A673 (cell line): ENCODE measurements around the gene SFSWAP. TPM values are rescaled to one million over a fixed set of nuclear protein-coding genes. Genes with fewer than 3 reads are reported as not detected.

Experiments used
- BruUV-seq: library from RNA; stranded (reverse); fragments of 400-500 nt; replicated peaks from 2 replicates; lab custom pipeline; 2021; lab: Mats Ljungman, UMichigan
- CTCF ChIA-PET: fragments of 300-600 bp; sonication (Branson Sonifier 250); formaldehyde crosslinking; loops from one replicate; lab custom pipeline; 2022; ENCODE audit warnings: antibody characterized with exemption; lab: Charles Lee
- POLR2A ChIA-PET: fragments of 300-600 bp; sonication (Branson Sonifier 250); formaldehyde crosslinking; loops from one replicate; lab custom pipeline; 2022; ENCODE audit warnings: antibody characterized with exemption; ENCODE audit not compliant: low non-redundant PET; lab: Charles Lee
- DNase-seq: peaks from one replicate; pipeline ENCODE4 v3.0.0-alpha.2; 2015; ENCODE audit warnings: low spot score
- H3K27ac ChIP-seq: fragments of 200-600 bp; sonication (generic); 2 replicates; pipeline ENCODE4 v1.5.1; 2016; ENCODE audit warnings: mixed run types, low read depth, mild to moderate bottlenecking, mixed read lengths, antibody characterized with exemption, low read length; ENCODE audit not compliant: poor library complexity, severe bottlenecking
- H3K27me3 ChIP-seq: fragments of 200-600 bp; sonication (generic); replicated peaks from 2 replicates; pipeline ENCODE4 v1.6.1; 2017; ENCODE audit warnings: mixed run types, low read depth, mild to moderate bottlenecking, mixed read lengths, antibody characterized with exemption, low read length; ENCODE audit not compliant: insufficient read depth, poor library complexity
- H3K36me3 ChIP-seq: fragments of 200-600 bp; sonication (generic); 2 replicates; pipeline ENCODE4 v1.6.1; 2016; ENCODE audit warnings: mixed run types, mild to moderate bottlenecking, mixed read lengths, antibody characterized with exemption, low read length; ENCODE audit not compliant: insufficient read depth, poor library complexity, severe bottlenecking
- H3K4me1 ChIP-seq: fragments of 200-600 bp; sonication (generic); 2 replicates; pipeline ENCODE4 v1.6.1; 2017; ENCODE audit warnings: mixed run types, mild to moderate bottlenecking, mixed read lengths, antibody characterized with exemption, low read length; ENCODE audit not compliant: insufficient read depth, poor library complexity, severe bottlenecking
- H3K4me3 ChIP-seq: fragments of 200-600 bp; sonication (generic); 2 replicates; pipeline ENCODE4 v1.5.1; 2016; ENCODE audit warnings: low read depth, mixed run types, mild to moderate bottlenecking, mixed read lengths, low read length; ENCODE audit not compliant: poor library complexity, severe bottlenecking
- H3K9me3 ChIP-seq: fragments of 200-600 bp; sonication (generic); 2 replicates; pipeline ENCODE4 v1.6.1; 2016; ENCODE audit warnings: mixed run types, low read depth, mild to moderate bottlenecking, mixed read lengths, antibody characterized with exemption, low read length; ENCODE audit not compliant: poor library complexity, severe bottlenecking
- CTCF ChIP-seq: fragments of 300-800, 200-600 bp; sonication (generic); conservative IDR thresholded peaks from 2 replicates; pipeline ENCODE4 v1.5.1; 2017; ENCODE audit warnings: low read depth, mild to moderate bottlenecking, antibody characterized with exemption, low read length, moderate library complexity, mixed read lengths
- EZH2 ChIP-seq: fragments of 200-600 bp; sonication (generic); IDR thresholded peaks from 2 replicates; pipeline ENCODE4 v1.6.1; 2017; ENCODE audit warnings: borderline replicate concordance, low read depth, mild to moderate bottlenecking, mixed read lengths, antibody characterized with exemption, low read length; ENCODE audit not compliant: poor library complexity, severe bottlenecking
- intact Hi-C: fragments of 100-400 bp; cut with micrococcal nuclease; formaldehyde crosslinking; loops from one replicate; pipeline ENCODE4 v1.10.0; 2022; ENCODE audit not compliant: unreplicated experiment
- total RNA-seq: library from RNA; stranded (reverse); gene quantifications from 2 replicates; pipeline ENCODE4 v1.2.3, GENCODE V29; 2021

Gene SFSWAP
- total RNA-seq, 1 experiment from 2014 or later = 66.4 TPM

- Histone ChIP-seq H3K4me3 (no peak overlapping the region), H3K27ac (no peak overlapping the region), H3K27me3 (no peaks in the 10 kb centered on the region), H3K36me3 (peaks cover 58% of the 10 kb centered on the region), H3K9me3 (no peaks in the 10 kb centered on the region), H3K4me1 (no peaks in the 10 kb centered on the region)
- ChIA-PET CTCF (no interaction called here), POLR2A (no interaction called here)
- intact Hi-C loops = no loop called here
- TF ChIP-seq CTCF (no peak), EZH2 (no peak)
- no TSS peak for BruUV-seq
- no peak for DNase-seq
Observed at GRCh38 chr12:131735476-131736445, 24.9 kb downstream of the SFSWAP start.

GRCh38 chr12:131736446-131737149, 25.7 kb downstream of the SFSWAP start:
- H3K36me3 ChIP-seq = peaks cover 60% of the 10 kb centered on the region
- no peak overlapping the region for H3K4me3 ChIP-seq
- TF ChIP-seq CTCF (no peak), EZH2 (no peak)
- POLR2A ChIA-PET = no interaction called here
- DNase-seq = no peak
- no peaks in the 10 kb centered on the region for H3K27me3 ChIP-seq
- H3K27ac ChIP-seq = no peak overlapping the region
- intact Hi-C loops = no loop called here
- CTCF ChIA-PET = no interaction called here
- BruUV-seq = no TSS peak
- H3K9me3 ChIP-seq = no peaks in the 10 kb centered on the region
- no peaks in the 10 kb centered on the region for H3K4me1 ChIP-seq

- intact Hi-C loops = no loop called here
- Histone ChIP-seq H3K36me3 (peaks cover 65% of the 10 kb centered on the region), H3K4me1 (no peaks in the 10 kb centered on the region), H3K27me3 (no peaks in the 10 kb centered on the region), H3K27ac (no peak overlapping the region), H3K9me3 (no peaks in the 10 kb centered on the region), H3K4me3 (no peak overlapping the region)
- no TSS peak for BruUV-seq
- DNase-seq = no peak
- POLR2A ChIA-PET = interaction anchor here (0.7 kb wide), 1 partner anchor 105 kb away, joined by 3 read pairs; no protein-coding TSS in a partner anchor
- CTCF ChIA-PET = interaction anchor here (0.6 kb wide), 1 partner anchor 1334 kb away, joined by 4 read pairs; no protein-coding TSS in a partner anchor
- TF ChIP-seq EZH2 (no peak), CTCF (no peak)
Observed at GRCh38 chr12:131737150-131737827, 26.4 kb downstream of the SFSWAP start.
